Measurements from ENCODE around the gene ETFA.
"Not testable (repeated sequence)": the region's sequence is repeated elsewhere in the genome, so short reads cannot be mapped to it uniquely, and the experiment has no call there.

Gene ETFA

GRCh38 chr15:76282465-76282864 lies 28.8 kb downstream of the ETFA start:
- no peak for DNase-seq (ENCODE audit: low read depth in 2 of 2)

DNA sequence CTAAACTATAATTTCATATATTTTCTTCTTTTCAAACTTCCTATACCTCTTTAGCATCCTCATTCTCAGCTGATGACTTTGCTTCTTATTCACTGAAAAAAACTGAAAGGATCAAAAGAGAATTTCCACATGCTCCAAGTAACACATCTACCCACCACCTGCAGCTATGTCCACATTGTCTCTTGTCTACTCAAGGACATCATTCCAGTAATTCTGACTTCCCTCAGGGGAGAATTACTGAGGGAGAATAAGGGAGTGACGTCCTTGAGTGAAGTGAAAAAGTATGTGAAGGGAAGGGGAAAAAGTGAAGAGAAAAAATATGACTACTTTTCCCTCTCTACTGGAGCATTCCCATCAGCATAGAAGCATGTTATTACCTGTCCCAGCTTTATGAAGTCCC lies 32.6 kb downstream of the ETFA start:
- DNase-seq (ENCODE audit: low read depth in 2 of 2): no peak

- DNase-seq (ENCODE audit: low read depth in 2 of 2): no peak
These were observed 36.4 kb downstream of the ETFA start for GRCh38 chr15:76274821-76275220.

DNA sequence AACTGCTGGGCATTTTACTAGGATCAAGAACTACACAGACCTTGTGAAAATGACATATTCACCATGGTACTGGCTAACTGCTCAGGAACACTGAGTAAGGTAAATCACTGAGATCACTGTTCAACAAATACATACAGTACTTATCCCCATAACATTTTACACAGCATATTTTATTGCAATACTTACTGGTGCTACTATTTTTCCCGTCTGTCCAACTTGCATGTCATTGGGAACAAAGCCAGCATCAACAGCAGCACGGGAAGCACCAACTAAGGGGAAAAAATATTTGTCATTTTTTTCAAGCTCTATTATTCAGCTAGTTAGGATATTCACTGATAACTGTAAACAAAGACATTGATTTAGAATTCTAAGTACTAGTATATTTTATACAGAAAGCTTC lies 37.0 kb downstream of the ETFA start:
- no peak for DNase-seq (ENCODE audit: low read depth in 2 of 2)

- DNase-seq (ENCODE audit: low read depth in 2 of 2): no peak
These were observed 40.4 kb downstream of the ETFA start for GRCh38 chr15:76270876-76271275.

DNA sequence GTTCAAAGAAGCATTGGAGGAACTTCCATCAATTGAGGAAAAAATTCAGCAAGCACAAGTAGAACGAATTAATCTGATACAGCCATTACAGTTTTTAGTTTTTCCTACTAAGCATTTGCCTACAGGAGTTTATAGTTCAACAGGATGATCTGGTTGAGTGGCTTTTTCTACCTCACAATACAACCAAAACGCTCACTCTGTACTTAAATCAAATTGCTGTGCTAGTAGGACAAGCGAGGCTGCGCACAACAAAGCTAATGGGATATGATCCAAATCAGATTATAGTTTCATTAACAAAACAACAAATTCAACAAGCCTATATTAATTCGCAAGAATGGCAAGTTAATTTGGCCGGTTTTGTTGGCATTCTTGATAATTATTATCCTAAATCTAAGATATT lies 44.2 kb downstream of the ETFA start:
- DNase-seq (ENCODE audit: low read depth in 2 of 2): no peak

DNA sequence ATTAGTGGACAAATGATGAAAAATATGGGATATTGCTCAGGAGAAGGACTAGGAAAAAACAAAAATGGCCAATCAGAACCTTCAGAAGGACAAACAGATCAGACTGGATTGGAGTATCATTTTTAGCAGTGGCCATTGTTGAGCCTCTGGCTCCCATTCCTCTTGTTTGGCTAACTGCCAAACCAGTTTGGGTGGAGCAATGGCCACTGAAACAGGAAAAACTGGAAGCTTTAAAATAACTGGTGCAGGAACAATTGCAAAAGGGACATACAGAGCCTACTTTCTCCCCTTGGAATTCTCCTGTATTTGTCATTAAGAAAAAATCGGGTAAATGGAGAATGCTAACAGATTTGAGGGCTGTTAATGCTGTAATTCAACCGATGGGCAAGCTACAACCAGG lies 45.5 kb downstream of the ETFA start:
- DNase-seq (ENCODE audit: low read depth in 2 of 2): not testable (repeated sequence)

DNA sequence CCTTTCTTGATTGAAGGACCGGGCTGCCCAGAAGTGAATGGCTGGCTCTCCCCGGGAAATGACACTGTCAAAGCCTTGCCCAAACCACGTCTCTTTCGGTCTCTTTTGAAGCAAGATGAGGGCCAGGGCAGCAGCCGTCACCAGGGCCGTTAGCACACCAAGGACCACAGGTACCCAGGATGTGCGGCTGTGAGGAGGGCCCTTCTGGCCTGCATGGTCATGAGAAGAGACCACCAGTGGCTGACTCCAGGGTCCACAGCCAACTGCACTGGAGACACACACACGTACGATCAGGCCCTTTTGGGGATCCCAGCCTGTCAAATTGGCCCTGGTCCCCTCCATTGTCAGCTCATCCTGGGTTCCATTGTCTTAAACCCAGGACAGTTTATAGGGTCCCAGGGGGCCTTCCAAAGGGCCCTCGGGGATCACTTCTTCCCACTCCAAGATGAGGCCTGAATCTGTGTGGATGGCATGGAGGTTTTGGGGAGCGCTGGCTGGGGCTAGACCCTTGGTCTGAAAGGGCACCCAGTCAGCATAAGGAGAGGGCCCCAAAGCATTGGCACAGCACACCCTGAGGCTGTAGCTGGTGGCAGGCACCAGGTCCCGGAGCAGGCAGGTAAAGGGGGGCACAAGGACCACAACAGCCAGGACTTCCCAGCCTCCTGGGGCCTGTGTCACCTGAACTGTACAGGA lies 50.9 kb downstream of the ETFA start:
- no peak for DNase-seq (ENCODE audit: low read depth in 2 of 2)

DNA sequence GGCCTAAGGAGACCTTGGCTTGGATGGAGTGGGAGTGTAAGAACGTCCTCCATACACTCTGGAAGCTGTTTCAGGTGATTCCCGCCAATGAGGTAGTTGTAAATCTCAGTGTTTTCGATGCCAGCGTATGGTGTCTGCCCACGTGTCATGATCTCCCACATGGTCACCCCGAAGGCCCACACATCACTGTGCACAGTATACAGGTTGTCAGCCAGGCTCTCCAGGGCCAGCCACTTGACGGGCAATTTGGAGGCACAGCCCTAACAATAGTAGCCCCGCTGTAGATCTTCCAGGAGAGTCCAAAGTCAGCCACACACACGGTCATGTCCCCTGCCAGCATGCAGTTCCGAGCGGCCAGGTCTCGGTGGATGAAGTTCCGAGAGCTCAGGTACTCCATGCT lies 51.9 kb downstream of the ETFA start:
- no peak for DNase-seq (ENCODE audit: low read depth in 2 of 2)

GRCh38 chr15:76258460-76258859 lies 52.8 kb downstream of the ETFA start:
- DNase-seq (ENCODE audit: low read depth in 2 of 2): no peak

DNA sequence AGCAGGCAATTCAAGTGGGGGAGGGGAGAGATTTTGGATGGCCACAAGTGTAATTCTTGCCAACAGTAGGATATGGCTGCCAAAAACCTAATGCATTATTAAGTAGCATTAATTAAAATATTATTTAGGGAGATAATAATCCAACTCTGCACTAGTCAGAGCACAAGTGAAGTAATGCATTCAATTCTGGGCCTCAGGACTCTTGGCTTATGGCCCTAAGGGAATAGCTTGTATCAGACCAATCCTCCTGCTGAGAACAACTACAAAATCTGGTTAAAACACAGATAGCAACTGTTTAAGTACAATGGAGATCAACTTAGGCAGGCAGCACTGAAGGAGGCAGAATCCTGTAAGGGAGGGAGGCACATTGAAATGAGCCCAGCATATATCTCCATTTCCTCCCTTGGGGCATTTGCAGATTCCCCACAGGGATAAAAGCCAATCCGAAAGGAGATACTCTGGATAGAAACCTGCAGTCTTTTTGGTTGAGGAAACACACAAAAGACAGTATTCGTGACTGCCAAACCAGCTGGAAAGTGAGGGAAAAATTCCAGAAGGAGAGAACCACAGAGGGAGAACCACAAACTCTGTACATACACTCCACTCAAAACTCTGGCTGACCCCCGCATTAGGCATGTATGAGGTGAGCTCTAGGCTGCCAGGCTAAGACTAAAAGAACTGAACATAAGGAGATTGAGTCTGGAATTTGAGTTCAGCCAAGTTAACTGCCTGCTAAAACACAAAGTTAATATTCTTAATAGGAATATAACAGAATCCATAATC lies 57.4 kb downstream of the ETFA start:
- no peak for DNase-seq (ENCODE audit: low read depth in 2 of 2)

DNA sequence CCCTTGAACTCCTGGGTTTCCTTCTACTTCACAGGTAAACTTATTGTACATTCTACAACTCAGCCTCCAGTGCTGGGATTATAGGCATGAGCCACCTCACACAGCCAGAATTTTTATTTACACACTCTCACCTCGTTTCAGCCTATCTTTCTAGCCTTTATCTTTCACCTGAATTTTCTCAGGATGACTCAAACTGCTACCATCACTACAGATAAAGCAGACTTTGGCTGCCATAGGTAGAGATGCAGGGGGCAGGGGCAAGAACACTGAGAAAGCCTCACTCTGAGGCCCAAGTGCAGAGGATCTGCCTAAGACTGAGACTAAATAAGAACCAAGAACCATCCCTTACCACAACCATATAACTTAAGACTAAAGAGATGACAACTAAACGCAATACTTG lies 59.0 kb downstream of the ETFA start:
- DNase-seq (ENCODE audit: low read depth in 2 of 2): no peak

GRCh38 chr15:76251717-76252116 lies 59.6 kb downstream of the ETFA start:
- DNase-seq (ENCODE audit: low read depth in 2 of 2): no peak

DNA sequence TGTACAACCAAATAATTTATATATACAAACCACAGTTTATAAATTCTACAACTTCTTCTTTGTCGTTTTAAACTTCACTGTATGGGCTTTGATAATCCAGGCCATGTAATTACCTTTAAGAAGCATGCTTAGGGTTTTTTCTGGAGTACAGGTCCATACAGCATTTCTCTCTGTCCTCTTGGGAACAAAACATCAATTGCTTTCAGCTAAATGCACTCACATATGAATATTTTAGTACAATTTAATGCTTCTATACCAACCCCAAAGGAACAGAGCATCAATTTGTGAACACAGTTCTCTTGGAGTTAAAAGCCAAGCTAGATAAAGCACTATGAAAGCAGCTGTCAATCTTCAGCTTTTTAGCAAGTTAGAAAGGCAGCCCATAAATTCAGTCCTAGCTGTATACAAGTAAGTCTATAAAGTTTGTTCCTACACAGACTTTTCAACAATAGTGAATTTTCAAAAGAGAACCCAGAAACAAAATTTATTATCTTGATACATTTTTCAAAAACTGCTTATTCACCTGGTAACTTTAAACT lies 66.1 kb downstream of the ETFA start:
- DNase-seq (ENCODE audit: low read depth in 2 of 2): no peak

DNA sequence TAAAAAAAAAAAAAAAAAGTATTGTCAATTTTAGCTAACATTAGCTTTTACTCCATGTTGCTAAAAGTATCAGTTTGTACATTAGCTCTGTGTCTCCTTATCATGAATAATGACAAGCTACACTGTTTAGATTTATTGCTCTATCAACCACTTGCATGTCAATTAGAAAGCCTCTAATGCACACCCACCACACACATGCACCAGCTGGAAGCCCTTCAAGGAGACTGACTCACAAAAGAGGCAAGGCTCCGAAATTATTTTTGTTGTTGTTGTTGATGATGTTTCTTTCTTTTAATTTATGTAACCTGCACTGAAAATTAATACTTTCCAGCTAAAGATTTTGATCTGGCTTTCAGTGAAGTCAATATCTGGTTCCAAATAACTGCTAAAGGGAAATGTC lies 71.5 kb downstream of the ETFA start:
- no peak for DNase-seq (ENCODE audit: low read depth in 2 of 2)

DNA sequence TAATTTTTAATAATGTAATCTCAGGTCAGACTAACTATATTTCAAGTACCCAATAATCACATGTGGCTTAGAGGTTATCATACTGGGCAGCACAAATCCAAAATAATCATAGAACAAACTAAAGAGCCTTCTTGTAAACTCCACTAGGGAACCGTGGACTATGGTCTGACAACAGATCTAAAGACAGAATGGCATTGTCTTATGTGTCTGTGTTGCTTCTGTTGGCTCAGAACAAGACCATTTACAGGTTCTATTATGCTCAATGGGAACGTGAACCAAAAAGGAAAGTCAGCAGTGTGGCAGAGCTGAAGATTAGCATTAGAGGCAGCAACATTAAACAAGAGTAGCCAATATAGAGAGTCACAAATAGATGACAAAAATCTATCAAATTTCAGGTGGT lies 74.9 kb downstream of the ETFA start:
- no peak for DNase-seq (ENCODE audit: low read depth in 2 of 2)

DNA sequence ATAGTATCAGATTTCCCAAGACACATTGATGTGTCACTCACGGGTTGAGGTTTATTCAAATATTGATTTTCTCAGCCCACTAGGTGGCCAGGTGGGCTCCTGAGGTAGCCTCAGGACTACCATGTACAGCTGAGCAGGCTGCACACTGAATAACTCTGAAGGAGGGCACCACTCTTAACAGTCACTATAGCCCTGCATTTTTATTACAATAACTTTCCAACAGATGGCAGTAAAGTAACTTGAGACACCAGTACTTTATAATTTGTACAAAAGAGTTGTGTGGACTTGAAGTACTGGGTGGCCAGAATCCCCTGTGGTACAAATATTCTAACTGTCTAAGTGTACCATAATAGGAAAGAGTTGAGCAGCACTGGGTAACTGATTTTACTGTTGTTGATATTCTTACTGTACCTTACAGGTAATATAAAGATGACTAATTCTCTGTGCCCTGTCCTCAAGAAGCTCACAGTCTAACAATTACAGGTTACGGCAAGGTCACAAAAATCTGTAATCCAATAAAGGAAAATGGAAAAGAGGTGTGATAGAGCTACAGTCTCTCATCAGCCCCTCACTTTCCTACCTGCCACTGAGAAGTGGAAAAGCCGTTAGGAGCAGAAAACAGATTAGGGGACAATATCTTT lies 76.0 kb downstream of the ETFA start:
- DNase-seq (ENCODE audit: low read depth in 2 of 2): peak in 1 of 2 experiments; percentile 4

DNA sequence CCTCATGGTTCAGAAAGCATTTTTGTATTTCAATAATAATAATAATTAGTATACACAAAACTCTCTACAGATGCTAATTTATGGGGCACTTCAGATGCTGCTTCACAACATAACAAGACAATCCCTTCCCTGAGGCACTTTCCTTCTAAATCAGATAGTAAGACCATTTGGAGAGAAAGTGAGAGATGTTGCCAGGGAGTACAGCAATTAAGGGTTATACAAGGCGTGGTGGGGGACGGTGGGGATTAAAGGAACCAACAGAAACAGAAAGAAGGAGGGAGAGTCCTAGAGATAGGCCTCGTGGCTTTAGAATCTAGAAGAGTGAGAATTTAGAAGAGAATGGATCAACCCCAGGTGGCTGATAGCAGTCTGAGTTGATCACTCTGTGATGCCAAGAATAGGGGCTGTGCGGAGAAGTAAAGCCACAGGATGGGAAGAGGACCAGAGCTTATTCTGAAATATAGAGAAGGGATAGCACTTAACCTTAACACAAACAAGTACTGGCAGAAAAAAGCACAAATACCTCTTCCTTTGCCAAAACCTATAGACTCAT lies 76.9 kb downstream of the ETFA start:
- DNase-seq (ENCODE audit: low read depth in 2 of 2): no peak

DNA sequence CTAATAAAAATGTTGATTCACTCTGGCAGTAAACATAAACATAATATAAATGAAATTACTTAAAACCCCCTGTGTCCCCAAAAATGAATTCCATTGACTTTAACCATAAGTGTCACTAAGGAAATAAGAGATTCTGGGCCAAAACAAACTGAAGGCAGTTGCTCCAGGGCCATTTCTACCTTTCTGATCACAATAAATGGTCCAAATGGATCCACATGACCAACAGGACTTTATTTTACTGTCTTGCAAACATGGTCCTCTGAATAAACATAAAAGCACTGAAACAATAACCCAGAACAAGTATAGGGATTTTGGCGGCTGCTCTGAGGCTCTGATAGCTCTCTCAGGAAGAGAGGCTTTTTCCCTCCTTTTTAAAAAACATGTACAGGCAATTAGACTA lies 77.3 kb downstream of the ETFA start:
- no peak for DNase-seq (ENCODE audit: low read depth in 2 of 2)

DNA sequence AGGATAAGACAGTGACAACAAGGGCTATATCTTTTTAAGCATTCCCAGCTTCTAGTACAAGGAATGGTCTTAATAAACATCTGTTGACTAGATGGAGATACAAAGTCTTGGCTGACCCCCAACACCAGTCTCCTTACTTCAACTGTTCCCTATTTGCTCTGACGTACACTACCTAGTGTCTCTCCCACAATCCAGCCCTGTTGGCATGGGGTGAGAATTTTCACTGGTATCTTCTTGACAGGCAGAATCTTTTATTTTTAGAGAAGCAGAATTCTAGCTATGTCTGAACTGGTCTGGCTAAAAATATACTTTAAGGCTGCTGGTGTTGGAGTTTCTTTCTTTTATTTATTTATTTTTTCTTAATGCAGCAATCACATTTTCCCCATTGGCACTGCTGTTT lies 82.0 kb downstream of the ETFA start:
- no peak for DNase-seq (ENCODE audit: low read depth in 2 of 2)

DNA sequence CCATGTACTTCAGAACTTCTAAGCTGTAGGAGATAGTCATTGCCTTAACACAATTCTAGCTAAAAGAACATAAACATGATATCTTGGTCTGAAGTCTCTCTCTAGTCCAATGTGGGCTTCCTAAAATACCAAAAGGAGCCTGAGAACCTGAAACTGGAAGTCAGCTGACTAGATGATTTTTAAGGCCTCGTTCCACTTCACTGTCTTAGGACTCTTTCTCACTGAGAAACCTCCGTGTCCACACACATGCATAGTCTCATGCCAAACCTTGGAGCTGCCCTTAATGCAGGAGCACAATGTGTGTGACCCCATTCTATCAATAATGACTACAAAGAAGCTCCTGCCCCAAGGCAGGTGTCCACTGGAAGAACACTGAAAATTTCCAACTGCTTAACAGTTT lies 87.7 kb downstream of the ETFA start:
- DNase-seq (ENCODE audit: low read depth in 2 of 2): no peak

GRCh38 chr15:76222159-76222558 lies 89.1 kb downstream of the ETFA start:
- no peak for DNase-seq (ENCODE audit: low read depth in 2 of 2)

Data from fibroblast of skin of left biceps (primary cell).